BJ (cell line): Measurements from ENCODE around the gene SPN. TPM values are rescaled to one million over a fixed set of nuclear protein-coding genes. Genes with fewer than 3 reads are reported as not detected.
"Not testable (repeated sequence)": the region's sequence is repeated elsewhere in the genome, so short reads cannot be mapped to it uniquely, and the experiment has no call there.

Source experiments
- CTCF ChIA-PET: fragments of 350-600 bp; formaldehyde crosslinking; extraction: SDS; loops from one replicate; lab custom pipeline; 2021; ENCODE audit warnings: antibody characterized with exemption, inconsistent platforms; lab: Yijun Ruan, JAX
- POLR2A ChIA-PET: fragments of 300-600 bp; sonication (Branson Sonifier 250); formaldehyde crosslinking; extraction: SDS; loops from one replicate; lab custom pipeline; 2021; ENCODE audit warnings: antibody characterized with exemption; lab: Charles Lee
- DNase-seq: peaks from one replicate; pipeline ENCODE4 v3.0.0-alpha.2; 2011; ENCODE audit warnings: low read depth
- H3K27me3 ChIP-seq: 2 replicates; pipeline ENCODE4 v1.6.0; 2011; ENCODE audit warnings: low read length; ENCODE audit not compliant: control insufficient read depth, insufficient read depth
- H3K36me3 ChIP-seq: 2 replicates; pipeline ENCODE4 v1.5.1; 2011; ENCODE audit warnings: low read length; ENCODE audit not compliant: control insufficient read depth, insufficient read depth
- H3K4me3 ChIP-seq: 2 replicates; pipeline ENCODE4 v1.5.1; 2011; ENCODE audit warnings: low read depth, mild to moderate bottlenecking, control low read depth, low read length
- CTCF ChIP-seq: IDR thresholded peaks from 2 replicates; pipeline ENCODE4 v1.5.1; 2011; ENCODE audit warnings: low read depth, mild to moderate bottlenecking, control low read depth, inconsistent platforms, low read length, moderate library complexity; ENCODE audit not compliant: insufficient read depth
- polyA plus RNA-seq: library from polyadenylated mRNA; depleted of rRNA; stranded (reverse); fragments of >200 nt; gene quantifications from 2 replicates; pipeline ENCODE4 v1.2.3, GENCODE V29; 2011

Gene SPN
- polyA plus RNA-seq, 1 experiment = not detected

GRCh38 chr16:29628707-29629106, 34.3 kb upstream of the SPN start:
- DNase-seq, POLR2A ChIA-PET, H3K4me3 ChIP-seq, H3K36me3 ChIP-seq, CTCF ChIA-PET, H3K27me3 ChIP-seq: not testable (repeated sequence)

- H3K36me3 ChIP-seq, H3K27me3 ChIP-seq, POLR2A ChIA-PET, H3K4me3 ChIP-seq, DNase-seq, CTCF ChIA-PET: not testable (repeated sequence)
Observed at GRCh38 chr16:29629318-29629717, 33.7 kb upstream of the SPN start.

GRCh38 chr16:29631658-29632057, 31.4 kb upstream of the SPN start:
- CTCF ChIA-PET, DNase-seq, H3K4me3 ChIP-seq, H3K27me3 ChIP-seq, H3K36me3 ChIP-seq: not testable (repeated sequence)
- POLR2A ChIA-PET = interaction anchor here (0.6 kb wide), 1 partner anchor 602 kb away, joined by 4 read pairs; no protein-coding TSS in a partner anchor

- POLR2A ChIA-PET = not testable (repeated sequence)
Observed at GRCh38 chr16:29635902-29636301, 27.1 kb upstream of the SPN start.

GRCh38 chr16:29636368-29636767, 26.7 kb upstream of the SPN start:
- H3K4me3 ChIP-seq, DNase-seq, POLR2A ChIA-PET, CTCF ChIA-PET, H3K36me3 ChIP-seq, H3K27me3 ChIP-seq: not testable (repeated sequence)

More at GRCh38 chr16:29635902-29636301, 27.1 kb upstream of the SPN start:
- H3K36me3 ChIP-seq, DNase-seq, H3K4me3 ChIP-seq, CTCF ChIA-PET, H3K27me3 ChIP-seq: not testable (repeated sequence)

GRCh38 chr16:29638751-29639150, 24.3 kb upstream of the SPN start:
- POLR2A ChIA-PET, H3K4me3 ChIP-seq, DNase-seq, CTCF ChIA-PET, H3K27me3 ChIP-seq, H3K36me3 ChIP-seq: not testable (repeated sequence)

- H3K36me3 ChIP-seq = no peaks in the 10 kb centered on the region
- no peak overlapping the region for H3K4me3 ChIP-seq
- ChIA-PET CTCF (no interaction called here), POLR2A (no interaction called here)
- no peak for TF ChIP-seq CTCF
- DNase-seq = no peak
- H3K27me3 ChIP-seq = no peaks in the 10 kb centered on the region
Observed at GRCh38 chr16:29641561-29641960, 21.5 kb upstream of the SPN start.

- H3K4me3 ChIP-seq = no peak overlapping the region
- CTCF ChIA-PET = no interaction called here
- H3K27me3 ChIP-seq = no peaks in the 10 kb centered on the region
- TF ChIP-seq CTCF = no peak
- DNase-seq = no peak
- POLR2A ChIA-PET = no interaction called here
- no peaks in the 10 kb centered on the region for H3K36me3 ChIP-seq
Observed at GRCh38 chr16:29643596-29643995, 19.5 kb upstream of the SPN start.
